Fibroblast of peridontal ligament (primary cell): ENCODE results near the gene CMC2.

Experiments used
- DNase-seq: peaks from one replicate; pipeline ENCODE4 v3.0.0-alpha.2; 2010; ENCODE audit errors: extremely low read depth

CMC2 gene

DNA sequence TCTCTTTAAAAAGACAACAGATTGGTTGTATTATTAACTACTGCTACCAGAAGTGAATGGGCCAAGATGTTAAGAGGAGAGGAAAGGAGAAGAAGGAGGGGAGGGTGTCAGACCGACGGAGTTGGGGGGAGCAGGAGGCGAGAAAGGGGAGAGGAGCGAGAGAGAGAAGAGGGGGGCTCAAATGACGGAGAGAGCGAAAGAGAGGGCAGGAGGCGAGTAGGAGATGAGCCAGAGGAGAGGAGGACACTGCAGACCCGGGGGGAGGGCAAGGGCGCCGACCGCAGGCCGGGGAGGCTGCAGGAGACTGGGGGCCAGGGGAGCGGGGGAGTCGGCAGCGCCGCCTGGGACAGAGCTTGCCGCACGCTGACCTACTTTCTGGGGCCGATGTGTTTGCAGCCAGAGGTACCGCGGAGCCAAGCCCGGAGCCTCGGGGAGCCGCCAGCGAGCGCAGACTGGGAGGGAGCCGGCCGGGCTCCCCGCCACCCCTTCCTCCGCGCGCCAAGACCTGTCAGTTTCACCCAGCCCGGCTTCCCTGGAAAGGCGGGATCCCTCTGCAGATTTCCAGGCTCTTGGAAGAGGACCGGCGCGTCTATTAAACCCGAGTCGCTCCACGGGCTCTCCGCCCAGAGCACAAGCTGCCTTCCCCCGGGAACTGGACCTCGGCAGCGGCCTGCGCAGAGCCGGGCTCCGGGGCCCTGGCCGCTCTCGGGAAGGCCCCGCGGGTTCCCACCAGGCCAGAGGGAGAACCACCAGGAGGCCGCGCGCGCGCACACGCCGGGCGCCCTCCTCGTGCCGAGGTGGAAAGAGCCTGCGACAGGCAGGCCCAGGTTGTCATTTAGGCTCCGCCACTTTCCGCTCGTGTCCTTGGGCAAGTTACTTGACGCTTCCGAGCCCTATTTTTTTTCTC, 74.6 kb downstream of the CMC2 start:
- DNase-seq = peak; percentile 52

DNA sequence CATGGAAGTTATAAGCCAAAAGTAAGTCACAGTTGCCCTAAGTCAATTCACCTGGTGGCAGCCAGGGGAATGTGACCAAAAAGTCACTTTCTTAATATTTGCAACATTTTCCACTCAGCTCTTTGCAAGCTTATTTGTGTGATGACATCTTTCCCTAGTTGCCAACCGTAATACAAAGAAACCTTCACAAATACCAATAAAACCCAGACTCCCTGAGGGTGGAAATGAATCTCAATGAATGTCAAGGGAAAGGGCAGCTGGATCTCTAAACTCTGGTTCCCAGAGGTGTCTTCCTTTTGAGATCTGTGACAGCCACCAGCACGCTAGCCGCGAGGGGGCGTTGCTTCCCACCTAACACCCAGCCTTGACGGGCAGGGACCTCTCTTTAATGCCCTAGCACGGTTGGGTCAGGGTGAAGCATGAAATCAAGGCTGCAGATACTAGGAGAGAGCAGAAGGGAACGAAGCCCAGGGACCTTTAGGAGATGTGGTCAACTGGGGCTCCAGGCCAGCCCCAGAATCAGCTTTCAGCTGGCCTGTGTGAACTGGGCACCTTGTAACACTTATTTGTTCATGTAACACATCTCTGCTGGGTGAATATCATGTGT, 82.2 kb downstream of the CMC2 start:
- DNase-seq = peak; percentile 47

DNA sequence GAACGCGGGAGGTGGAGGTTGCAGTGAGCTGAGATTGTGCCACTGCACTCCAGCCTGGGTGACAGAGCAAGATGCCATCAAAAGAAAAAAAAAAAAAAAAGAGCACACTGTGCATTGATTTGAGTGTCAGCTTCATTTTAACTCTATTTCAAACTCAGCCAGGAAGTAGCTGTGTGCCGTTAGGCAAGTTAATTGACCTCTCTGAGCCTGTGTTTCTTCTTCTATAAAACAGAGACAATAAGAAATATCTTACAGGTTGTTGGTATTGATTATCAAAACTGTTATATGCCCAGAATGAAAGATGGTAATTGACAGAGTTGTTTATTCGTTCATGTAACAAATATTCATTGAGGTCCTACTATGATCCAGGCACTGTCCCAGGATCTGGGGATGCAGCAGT, 83.3 kb downstream of the CMC2 start:
- no peak for DNase-seq
